Right renal cortex interstitium (tissue), 3 donors: ENCODE results near the gene FLYWCH1. TPM values are rescaled to one million over a fixed set of nuclear protein-coding genes. Genes with fewer than 3 reads are reported as not detected.
A peak's percentile ranks its signal among the peaks of the same experiment; 100 is the strongest.
"Not testable (repeated sequence)": the region's sequence is repeated elsewhere in the genome, so short reads cannot be mapped to it uniquely, and the experiment has no call there.

Experiments used
- DNase-seq, 3 donors: peaks; one replicate each; pipeline ENCODE4 v3.0.0-alpha.2; 2013; ENCODE audit warnings: low read depth in 3 of 3, low spot score in 2 of 3
- polyA plus RNA-seq, 3 donors: library from polyadenylated mRNA; unstranded; fragments of 120-200 nt; gene quantifications; one replicate each; pipeline ENCODE4 v1.2.1, GENCODE V29; 2013; ENCODE audit not compliant: insufficient read length in 3 of 3

The FLYWCH1 gene
- polyA plus RNA-seq, 3 donors: 13.1 to 16.3 (median 14.6) TPM

- DNase-seq: no peak
These were observed 12.7 kb upstream of the FLYWCH1 start for GRCh38 chr16:2898831-2899563.

- no peak for DNase-seq
These were observed 12.1 kb upstream of the FLYWCH1 start for GRCh38 chr16:2899564-2900072.

GRCh38 chr16:2900526-2901075 lies 11.1 kb upstream of the FLYWCH1 start:
- no peak for DNase-seq

GRCh38 chr16:2902337-2903130 lies 9.2 kb upstream of the FLYWCH1 start:
- no peak for DNase-seq

- peak in 2 of 3 donors; percentile 72 to 76 for DNase-seq
These were observed 7.4 kb upstream of the FLYWCH1 start for GRCh38 chr16:2904100-2904921.

- DNase-seq: no peak
These were observed 6.8 kb upstream of the FLYWCH1 start for GRCh38 chr16:2904922-2905240.

GRCh38 chr16:2905241-2905987 lies 6.3 kb upstream of the FLYWCH1 start:
- DNase-seq: peak in 2 of 3 donors; percentile 77 to 86

- no peak for DNase-seq
These were observed 5.7 kb upstream of the FLYWCH1 start for GRCh38 chr16:2905988-2906387.

- not testable (repeated sequence) for DNase-seq
These were observed 4.5 kb upstream of the FLYWCH1 start for GRCh38 chr16:2907084-2907753.

GRCh38 chr16:2910441-2910969 lies 1.2 kb upstream of the FLYWCH1 start:
- DNase-seq: no peak

GRCh38 chr16:2912330-2913199 lies 834 bp downstream of the FLYWCH1 start:
- peak in 1 of 3 donors; percentile 51 for DNase-seq

GRCh38 chr16:2913603-2914002 lies 1.9 kb downstream of the FLYWCH1 start:
- no peak for DNase-seq

GRCh38 chr16:2914233-2914632 lies 2.5 kb downstream of the FLYWCH1 start:
- no peak for DNase-seq

GRCh38 chr16:2915196-2915929 lies 3.6 kb downstream of the FLYWCH1 start:
- DNase-seq: no peak

GRCh38 chr16:2919511-2920255 lies 8.0 kb downstream of the FLYWCH1 start:
- DNase-seq: peak in 1 of 3 donors; percentile 74

- no peak for DNase-seq
These were observed 11.8 kb downstream of the FLYWCH1 start for GRCh38 chr16:2923481-2923880.
